WERI-Rb-1 (cell line): ENCODE data around the gene MEIS2.

Experiments used
- DNase-seq: peaks from one replicate; pipeline ENCODE4 v3.0.0-alpha.2; 2020
- H3K27ac ChIP-seq: fragments of 250-450 bp; sonication (Bioruptor Pico); 2 replicates; pipeline ENCODE4 v1.5.1; 2020; ENCODE audit warnings: mild to moderate bottlenecking, moderate library complexity
- H3K27me3 ChIP-seq: fragments of 250-450 bp; sonication (Bioruptor Pico); 2 replicates; pipeline ENCODE4 v1.5.1; 2021; ENCODE audit warnings: mild to moderate bottlenecking, low read depth, moderate library complexity; ENCODE audit not compliant: insufficient read depth, severe bottlenecking
- H3K36me3 ChIP-seq: fragments of 250-450 bp; sonication (Bioruptor Pico); 2 replicates; pipeline ENCODE4 v1.5.1; 2020; ENCODE audit warnings: mild to moderate bottlenecking, moderate library complexity
- H3K4me3 ChIP-seq: 2 replicates; pipeline ENCODE4 v1.5.1; 2011; ENCODE audit warnings: low read depth, mild to moderate bottlenecking, control low read depth, low read length
- H3K9me3 ChIP-seq: fragments of 250-450 bp; sonication (Bioruptor Pico); 2 replicates; pipeline ENCODE4 v1.5.1; 2021; ENCODE audit warnings: mild to moderate bottlenecking, moderate library complexity; ENCODE audit not compliant: severe bottlenecking
- CTCF ChIP-seq: IDR thresholded peaks from 2 replicates; pipeline ENCODE4 v1.5.1; 2011; ENCODE audit warnings: low read depth, mild to moderate bottlenecking, control low read depth, inconsistent platforms, low read length

Gene MEIS2

DNA sequence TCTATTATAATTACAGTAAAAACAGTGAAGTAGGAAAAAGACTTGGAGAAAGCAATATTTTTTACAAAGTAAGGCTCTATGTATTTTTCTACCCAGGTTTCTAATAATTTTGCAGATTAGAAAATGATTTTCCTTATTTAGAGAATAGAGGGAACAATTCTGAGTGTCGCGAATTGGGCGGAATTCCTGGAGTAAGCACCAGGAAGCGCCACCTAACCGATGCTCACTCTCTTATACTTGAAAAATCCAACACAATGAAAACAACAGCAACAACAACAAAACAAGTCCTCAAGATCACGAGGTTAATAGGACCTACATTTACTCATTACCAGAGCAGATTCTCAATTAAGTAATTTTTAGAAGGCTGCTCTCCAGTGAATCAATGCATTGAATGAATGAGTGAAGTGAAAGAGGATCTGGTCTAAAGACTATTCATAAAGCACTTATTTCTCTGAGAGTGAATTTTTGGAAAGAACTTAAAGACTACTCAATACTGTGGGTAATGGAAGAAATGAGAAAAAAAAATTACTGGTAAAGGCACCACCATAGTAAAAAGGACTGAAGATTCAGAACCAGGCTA, 158.0 kb downstream of the MEIS2 start:
- no peaks in the 10 kb centered on the region for H3K9me3 ChIP-seq
- TF ChIP-seq CTCF = no peak
- DNase-seq = no peak
- H3K27ac ChIP-seq = no peak overlapping the region
- no peak overlapping the region for H3K4me3 ChIP-seq
- H3K36me3 ChIP-seq = peaks cover 91% of the 10 kb centered on the region
- no peaks in the 10 kb centered on the region for H3K27me3 ChIP-seq

DNA sequence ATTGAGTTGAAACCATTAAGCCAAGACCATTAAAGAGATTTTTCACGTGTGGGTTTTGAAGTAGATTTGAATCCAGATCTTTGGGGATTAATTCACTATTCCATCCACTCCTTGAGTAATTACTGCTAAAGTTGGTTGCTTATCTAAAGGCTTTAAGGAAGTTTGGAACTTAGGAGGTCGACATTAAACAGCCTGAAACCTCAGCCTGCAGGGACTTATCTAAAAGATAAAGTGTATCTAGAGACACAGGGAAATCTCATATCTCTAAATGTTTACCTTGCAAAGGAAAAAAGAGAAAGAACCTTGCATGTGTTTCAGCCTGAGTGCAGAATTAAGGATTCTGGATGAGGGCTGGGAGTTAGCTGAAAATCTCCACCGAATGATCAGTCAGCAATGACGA, 158.6 kb downstream of the MEIS2 start:
- no peak for DNase-seq
- Histone ChIP-seq H3K27me3 (no peaks in the 10 kb centered on the region), H3K27ac (no peak overlapping the region), H3K36me3 (peaks cover 91% of the 10 kb centered on the region), H3K9me3 (no peaks in the 10 kb centered on the region), H3K4me3 (no peak overlapping the region)
- no peak for TF ChIP-seq CTCF

DNA sequence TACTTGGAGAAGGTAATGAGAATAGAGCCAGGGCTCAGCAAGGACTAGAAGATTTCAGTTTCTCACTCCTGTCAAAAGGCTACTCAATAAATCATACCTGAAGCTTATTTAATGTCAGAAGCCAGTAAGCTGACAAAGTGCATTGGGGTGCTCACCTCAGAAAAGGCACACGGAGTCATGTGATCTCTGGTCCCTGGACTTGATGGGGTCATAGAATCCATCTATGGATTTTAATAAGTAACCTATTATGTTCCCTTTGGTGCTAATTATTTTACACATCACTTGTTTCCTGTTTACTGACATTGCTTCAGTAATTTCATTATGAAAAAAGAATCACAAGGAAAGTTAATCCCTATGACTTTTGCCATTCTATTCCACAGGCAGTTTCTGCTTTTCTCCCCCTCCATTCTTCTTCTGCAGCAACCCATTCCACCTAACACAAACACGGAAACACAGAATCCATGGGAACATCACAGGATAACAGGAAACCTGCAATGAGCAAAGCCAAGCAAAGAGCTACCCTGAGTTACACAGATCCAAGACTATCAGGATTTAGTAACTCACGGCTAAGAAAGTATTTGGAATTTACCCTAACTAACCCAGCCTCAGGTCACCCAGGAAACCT, 159.6 kb downstream of the MEIS2 start:
- Histone ChIP-seq H3K27ac (no peak overlapping the region), H3K27me3 (no peaks in the 10 kb centered on the region), H3K9me3 (no peaks in the 10 kb centered on the region), H3K36me3 (peaks cover 87% of the 10 kb centered on the region), H3K4me3 (no peak overlapping the region)
- no peak for DNase-seq
- TF ChIP-seq CTCF = no peak

- H3K4me3 ChIP-seq = no peak overlapping the region
- H3K27ac ChIP-seq = no peak overlapping the region
- no peaks in the 10 kb centered on the region for H3K27me3 ChIP-seq
- H3K36me3 ChIP-seq = peaks cover 82% of the 10 kb centered on the region
- no peak for DNase-seq
- H3K9me3 ChIP-seq = no peaks in the 10 kb centered on the region
- no peak for TF ChIP-seq CTCF
These were observed 160.1 kb downstream of the MEIS2 start for GRCh38 chr15:36940219-36940618.

DNA sequence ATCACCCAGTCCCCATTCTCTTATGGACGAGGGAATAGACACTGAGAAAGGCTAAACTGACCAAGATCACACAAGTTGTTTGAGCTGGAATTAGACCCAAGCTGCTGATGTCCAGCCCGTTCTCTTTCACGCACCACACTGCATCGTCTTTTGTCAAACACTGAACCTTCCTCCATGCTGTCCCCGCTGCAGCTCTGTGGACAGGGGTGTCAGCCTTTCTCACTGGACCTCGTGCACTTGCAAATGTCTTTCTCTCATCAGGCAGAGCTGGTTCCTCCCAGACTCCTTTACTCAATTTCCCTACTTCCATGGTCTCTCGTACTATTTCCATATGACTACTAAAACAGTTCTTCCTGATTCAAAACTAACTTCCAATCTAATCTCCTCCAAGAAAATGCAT, 161.6 kb downstream of the MEIS2 start:
- no peak for DNase-seq
- no peaks in the 10 kb centered on the region for H3K9me3 ChIP-seq
- H3K27me3 ChIP-seq = no peaks in the 10 kb centered on the region
- H3K36me3 ChIP-seq = peaks cover 70% of the 10 kb centered on the region
- no peak for TF ChIP-seq CTCF
- H3K27ac ChIP-seq = no peak overlapping the region
- H3K4me3 ChIP-seq = no peak overlapping the region

- Histone ChIP-seq H3K9me3 (no peaks in the 10 kb centered on the region), H3K36me3 (peaks cover 66% of the 10 kb centered on the region), H3K4me3 (no peak overlapping the region), H3K27me3 (no peaks in the 10 kb centered on the region), H3K27ac (no peak overlapping the region)
- no peak for DNase-seq
- TF ChIP-seq CTCF = no peak
These were observed 162.2 kb downstream of the MEIS2 start for GRCh38 chr15:36938131-36938530.
